EH (cell line): ENCODE measurements around the gene PUS1.
"Not testable (repeated sequence)": the region's sequence is repeated elsewhere in the genome, so short reads cannot be mapped to it uniquely, and the experiment has no call there.

Experiments
- DNase-seq: peaks from one replicate; pipeline ENCODE4 v3.0.0-alpha.2; 2015; ENCODE audit warnings: low read depth

PUS1 gene

GRCh38 chr12:131928711-131929580, at the start of gene PUS1:
PUS1 (plus strand) TSS chr12:131929276; CDS start chr12:131929723, 447 bp downstream.
- peak; percentile 95 for DNase-seq

- peak; percentile 40 for DNase-seq
Observed at GRCh38 chr12:131882804-131883520, 46.1 kb upstream of the PUS1 start.

DNA sequence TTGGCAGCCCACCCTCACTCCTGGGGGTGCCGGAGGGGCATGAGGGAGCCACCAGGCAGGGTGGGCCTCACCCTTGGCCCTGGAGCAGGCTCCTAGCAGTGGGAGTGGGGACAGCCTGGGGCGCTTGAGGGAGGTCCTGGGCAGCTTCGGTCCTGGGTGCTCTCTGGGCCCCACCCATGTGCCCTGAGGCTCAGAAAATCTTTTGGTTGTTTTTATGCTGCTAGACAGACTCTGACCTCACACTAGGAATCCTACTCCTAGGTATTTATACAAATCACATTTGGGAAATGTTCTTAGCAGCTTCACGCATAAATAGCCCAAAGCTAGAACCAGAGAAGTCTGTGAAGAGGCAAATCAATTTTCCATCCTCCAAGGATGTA, 45.6 kb upstream of the PUS1 start:
- DNase-seq: peak; percentile 52

GRCh38 chr12:131885076-131885475, 44.0 kb upstream of the PUS1 start:
- DNase-seq: not testable (repeated sequence)

GRCh38 chr12:131885543-131886057, 43.5 kb upstream of the PUS1 start:
- DNase-seq: no peak

DNA sequence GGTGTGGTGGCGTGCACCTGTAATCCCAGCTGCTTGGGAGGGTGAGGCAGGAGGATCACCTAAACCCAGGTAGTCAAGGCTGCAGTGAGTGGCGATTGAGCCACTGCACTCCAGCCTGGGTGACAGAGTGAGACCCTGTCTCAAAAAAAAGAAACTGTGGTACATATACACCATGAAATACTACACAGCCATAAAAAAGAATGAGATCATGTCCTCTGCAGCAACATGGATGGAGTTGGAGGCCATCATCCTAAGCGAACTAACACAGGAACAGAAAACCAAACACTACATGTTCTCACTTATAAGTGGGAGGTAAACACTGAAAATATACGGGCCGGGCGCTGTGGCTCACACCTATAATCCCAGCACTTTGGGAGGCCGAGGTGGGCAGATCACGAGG, 37.4 kb upstream of the PUS1 start:
- DNase-seq: not testable (repeated sequence)

DNA sequence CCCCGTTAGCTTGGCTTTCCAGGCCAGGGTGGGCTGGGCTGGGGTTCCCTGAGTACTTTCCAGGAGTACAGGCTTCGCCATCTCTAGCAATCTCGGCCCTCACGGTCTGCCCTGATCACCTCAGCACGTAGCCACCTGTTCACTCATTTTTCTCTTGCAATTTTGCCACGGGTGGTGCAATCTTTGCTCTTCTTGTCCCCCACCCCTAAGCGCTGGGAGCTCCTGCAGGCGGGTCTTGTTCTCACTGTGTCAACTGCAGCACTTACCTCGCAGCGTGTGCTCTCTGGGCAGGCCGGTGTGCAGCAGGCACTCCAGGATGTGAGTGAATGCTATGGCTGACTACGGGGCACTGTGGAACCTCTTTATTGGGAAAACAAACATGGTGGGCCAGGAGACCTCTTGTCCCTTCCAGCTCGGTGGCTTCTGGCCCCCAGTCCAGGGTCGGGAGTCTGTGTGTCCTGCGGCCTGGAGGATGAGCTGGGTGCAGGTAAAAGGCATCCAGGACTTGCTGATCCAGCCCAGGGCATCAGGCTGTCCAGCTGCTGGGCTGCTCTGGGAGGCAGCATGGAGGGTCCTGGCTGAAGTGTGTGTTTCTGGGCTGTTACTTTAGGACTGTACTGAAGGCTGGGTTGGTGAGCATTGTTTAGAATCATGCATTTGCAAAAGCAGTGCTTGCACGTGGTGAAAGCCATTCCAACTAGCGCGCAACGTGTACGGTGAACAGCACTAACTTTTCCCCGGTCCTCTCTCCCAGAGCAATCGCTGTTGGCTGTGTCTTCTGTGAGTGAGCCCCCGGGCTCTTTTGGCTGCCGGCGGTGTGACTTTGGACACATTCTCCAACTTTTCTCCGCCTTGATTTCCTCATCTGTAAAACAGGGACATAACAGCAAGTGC, 36.1 kb upstream of the PUS1 start:
- no peak for DNase-seq

DNA sequence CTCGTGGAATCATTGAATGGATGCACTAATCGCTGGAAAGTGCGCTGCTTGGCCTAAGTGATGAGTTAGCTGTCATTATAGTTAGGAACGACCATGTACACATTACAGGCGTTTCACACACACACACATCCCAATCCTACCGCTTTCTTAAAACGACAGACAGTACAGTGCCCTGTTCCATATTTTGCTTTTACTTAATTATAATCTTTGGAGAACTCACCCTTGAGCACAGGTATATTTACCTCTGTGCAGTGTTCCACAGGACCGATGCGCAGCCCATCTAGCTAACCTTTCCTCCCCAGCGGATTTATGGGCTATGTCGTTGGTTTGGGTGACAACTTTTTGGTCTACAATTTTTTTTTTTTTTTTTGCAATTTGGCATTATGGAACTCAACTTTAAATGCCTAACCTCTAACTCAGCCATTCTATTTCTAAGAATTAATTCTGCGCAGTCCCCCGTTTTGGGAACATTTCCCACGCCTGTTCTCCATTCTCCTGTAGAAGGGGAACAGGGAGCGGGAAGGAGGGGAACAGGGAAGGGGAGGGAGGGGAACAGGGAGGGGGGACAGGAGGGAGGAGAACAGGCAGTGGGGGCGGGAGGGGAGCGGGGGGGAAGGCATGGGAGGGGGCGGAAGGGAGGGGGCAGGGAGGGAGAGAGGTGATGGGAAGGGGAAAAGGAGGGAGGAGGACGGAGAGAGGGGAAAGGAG, 35.3 kb upstream of the PUS1 start:
- no peak for DNase-seq

- DNase-seq: peak; percentile 92
Observed at GRCh38 chr12:131894313-131894860, 34.7 kb upstream of the PUS1 start, which contains the start of gene ULK1. ULK1 (plus strand) TSS chr12:131894622; CDS start chr12:131895002, 380 bp downstream.

- no peak for DNase-seq
Observed at GRCh38 chr12:131894981-131895639, 34.0 kb upstream of the PUS1 start.

GRCh38 chr12:131895640-131896079, 33.4 kb upstream of the PUS1 start:
- no peak for DNase-seq

GRCh38 chr12:131896080-131896810, 32.8 kb upstream of the PUS1 start:
- DNase-seq: peak; percentile 95

GRCh38 chr12:131896811-131897270, 32.2 kb upstream of the PUS1 start:
- DNase-seq: no peak

- DNase-seq: no peak
Observed at GRCh38 chr12:131897276-131897675, 31.8 kb upstream of the PUS1 start.

DNA sequence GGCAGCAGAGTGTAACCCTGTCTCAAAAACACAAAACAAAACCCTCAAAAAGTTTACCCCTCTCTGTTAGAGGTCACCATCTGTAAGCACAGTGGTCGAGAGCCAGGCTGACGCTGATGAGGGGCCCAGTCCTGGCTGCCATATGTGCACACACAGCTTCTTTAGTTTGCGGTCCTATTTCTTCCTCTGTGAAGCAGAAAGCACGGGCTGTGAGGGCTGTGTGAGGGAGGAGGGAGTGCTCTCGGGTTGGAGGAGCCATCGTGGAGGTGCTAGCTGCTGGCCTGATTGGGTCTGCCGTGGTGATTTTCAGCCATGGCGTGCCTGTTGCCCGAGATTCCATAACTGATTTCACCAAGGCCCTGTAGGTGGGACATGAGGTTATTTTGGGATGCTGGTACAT, 31.2 kb upstream of the PUS1 start:
- DNase-seq: no peak

GRCh38 chr12:131900397-131900796, 28.7 kb upstream of the PUS1 start:
- DNase-seq: no peak

DNA sequence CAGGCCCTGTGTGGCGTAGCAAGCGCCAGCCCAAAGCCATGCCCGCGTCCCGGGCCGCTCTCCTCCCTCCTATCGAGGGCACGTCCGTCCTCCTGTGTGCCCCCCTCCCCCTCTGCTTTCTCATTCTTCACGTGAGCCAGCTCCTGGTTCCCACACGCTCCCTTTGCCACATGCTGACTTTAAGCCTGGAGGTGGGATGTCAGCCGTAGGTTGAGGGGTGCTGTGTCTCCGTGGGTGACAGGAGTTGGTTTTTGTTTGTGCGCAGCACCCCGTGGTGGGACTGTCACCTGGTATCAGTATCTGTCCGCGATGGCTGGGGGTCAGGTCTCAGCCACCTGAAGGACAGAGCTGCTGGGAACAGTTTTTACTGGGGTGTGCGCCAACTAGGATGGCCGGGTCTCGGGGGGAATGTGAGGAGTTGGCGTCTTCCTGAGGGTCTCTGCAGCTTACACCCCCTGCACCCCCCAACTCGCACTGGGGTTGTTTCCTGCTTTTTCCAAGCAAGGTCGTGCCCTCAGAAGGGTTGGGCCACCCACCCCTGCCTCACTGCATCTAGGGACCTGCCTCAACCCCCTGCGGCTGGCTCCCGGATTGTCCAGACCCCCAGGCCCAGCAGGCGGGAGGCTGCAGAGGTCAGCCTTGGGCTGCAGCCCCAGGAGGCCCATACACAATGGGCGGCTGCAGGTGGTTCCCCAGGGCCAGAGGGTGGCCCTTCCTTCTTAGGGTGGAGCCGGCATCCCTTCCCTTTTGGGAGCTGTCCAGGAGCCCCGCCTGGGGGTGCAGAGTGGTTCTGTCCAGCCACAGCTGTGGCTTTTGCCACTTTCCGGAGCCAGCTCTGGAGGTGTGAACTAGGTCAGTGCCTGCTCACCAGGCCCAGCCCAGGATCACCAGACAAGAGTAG, 27.4 kb upstream of the PUS1 start:
- DNase-seq: no peak
